Measurements from ENCODE around the gene TRANK1.
"Not testable (repeated sequence)": the region's sequence is repeated elsewhere in the genome, so short reads cannot be mapped to it uniquely, and the experiment has no call there.

Gene TRANK1

DNA sequence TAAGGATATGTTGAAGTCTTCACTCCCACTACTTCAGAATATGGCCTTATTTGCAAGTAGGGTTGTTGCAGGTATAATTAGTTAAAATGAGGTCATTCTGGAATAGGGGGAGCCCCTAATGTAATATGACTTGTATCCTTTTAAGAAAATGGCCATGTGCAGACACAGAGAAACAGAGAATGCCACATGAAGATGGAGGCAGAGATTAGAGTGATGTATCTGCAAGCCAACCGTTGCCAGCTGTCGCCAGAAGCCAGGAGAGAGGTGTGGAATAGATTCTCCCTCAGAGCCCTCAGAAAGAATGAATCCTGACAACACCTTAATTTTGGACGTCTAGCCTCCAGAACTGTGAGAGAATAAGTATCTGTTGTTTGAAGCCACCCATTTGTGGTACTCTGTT is 11.3 kb upstream of the TRANK1 start:
- no peak for DNase-seq

DNA sequence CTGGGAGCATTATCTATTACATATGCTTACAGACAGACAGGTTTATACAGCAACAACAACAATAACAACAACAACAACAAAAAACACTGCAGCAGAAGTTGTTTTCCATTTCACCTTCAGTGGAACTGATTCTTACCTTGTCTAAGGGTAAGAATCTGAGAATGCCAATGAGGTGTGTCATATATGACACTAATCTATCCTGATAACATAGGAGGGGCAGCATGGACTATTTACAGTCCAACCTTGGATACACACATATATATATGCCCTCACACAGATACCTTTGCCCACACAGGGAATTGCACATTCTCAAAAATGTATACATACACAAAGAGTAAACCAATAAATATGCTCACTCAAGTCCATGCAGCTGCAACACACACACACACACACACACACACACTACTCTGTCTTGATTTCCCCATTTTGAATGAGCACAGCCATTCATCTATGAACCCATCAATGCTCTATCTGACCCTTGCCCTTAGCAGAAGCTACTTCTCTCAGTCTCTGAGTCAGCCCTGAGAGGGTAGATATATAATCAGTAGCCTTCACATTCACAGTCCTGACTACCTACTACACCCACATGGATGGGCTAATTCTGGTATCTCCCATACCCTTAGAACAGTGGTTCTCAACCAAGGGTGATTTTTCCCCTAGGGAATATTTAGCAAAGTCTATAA is 9.7 kb upstream of the TRANK1 start:
- no peak for DNase-seq

DNA sequence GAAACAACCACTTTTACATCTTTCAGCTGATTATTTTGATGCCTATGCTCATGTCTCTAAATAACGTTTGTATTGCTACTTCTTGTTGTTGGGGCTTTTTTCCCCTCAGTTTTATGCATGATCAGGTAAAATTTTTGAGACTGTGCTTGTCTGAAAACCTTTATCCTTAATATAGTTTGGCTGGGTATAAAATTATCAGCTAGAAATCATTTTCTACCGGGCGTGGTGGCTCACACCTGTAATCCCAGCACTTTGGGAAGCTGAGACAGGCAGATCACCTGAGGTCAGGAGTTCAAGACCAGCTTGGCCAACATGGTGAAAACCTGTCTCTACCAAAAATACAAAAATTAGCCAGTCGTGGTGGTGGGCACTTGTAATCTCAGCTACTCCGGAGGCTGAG is 3.0 kb upstream of the TRANK1 start:
- DNase-seq, result not testable (repeated sequence)

DNA sequence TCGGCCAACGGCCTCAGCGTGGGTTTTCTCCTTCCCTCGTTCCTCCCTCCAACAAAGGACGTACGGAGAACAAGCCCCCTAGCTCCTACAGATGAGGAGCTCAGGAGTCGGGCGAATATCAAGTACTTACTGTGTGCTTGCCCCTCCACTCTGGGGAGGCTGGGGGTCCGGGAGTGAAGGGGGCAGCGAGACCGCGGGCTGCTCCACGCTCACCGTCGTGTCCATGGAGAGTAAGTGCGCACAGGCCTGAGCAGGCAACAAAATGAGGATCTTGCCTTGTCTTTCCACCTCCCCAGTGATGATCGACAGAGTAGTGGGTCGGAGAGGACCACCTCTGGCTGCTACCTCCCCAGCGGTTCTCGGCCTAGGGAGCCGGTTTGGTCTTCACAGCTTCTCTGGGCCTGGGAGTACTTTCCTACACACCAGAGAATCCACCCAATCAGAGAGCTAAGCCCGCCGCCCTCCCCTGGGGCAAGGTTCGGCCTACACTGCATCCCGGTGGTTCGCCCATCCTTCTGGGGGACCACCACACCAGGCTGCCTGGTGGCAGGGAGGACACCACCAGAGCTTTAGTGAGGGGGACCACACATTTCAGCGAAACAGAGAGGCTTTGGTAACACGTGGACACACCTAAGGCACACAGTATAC is 603 bp upstream of the TRANK1 start:
- no peak for DNase-seq

DNA sequence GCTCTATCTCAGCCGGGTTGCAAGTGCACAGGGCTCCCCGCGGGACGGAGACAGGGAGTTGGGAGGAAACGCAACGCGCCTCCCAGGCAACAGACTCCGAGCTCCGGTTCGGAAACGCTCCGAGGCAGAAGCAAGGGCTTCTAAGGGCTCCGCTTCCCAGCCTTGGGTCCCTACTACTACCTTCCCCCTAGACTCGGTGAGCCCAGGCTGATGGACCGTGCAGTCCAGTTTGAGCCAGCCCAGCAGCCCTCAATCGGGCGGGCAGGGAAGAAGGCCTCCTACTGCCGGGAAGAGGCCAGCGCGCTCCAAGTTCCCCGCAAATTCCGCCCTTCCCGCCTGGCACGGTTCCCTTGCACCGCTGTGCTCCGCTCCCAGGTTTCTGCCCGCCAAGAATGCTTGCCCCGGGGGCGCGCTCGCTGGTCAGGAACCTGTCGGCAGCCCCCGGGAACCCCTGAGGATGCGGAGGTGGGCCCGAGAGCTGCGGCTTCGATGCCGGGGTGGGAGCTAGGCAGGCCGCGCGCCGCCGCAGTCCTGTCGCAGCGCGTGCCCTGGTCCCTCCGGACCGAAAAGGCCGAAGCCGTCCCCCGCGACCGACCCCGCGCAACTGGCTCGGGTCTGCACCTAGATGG is 728 bp downstream of the TRANK1 start:
- DNase-seq, result peak; percentile 83

DNA sequence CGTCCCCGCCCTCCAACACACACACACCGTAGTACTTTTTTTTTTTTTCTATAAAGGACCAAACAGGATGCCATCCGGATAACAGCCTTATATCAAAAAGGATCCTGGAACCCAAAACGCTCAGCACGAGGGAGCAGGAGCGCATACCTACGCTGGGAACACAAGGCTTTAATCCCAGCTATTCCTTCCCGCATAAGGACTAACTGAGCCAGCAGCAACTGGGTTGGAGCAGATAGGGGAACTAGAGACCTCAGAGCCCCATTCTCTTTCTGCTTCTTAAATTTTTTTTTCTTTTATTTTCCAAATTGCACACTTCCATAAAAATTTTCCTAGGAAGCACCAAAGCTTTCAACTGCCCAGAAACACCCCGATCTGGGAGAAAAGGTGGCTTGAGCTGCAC is 1.3 kb downstream of the TRANK1 start:
- DNase-seq, result no peak

DNA sequence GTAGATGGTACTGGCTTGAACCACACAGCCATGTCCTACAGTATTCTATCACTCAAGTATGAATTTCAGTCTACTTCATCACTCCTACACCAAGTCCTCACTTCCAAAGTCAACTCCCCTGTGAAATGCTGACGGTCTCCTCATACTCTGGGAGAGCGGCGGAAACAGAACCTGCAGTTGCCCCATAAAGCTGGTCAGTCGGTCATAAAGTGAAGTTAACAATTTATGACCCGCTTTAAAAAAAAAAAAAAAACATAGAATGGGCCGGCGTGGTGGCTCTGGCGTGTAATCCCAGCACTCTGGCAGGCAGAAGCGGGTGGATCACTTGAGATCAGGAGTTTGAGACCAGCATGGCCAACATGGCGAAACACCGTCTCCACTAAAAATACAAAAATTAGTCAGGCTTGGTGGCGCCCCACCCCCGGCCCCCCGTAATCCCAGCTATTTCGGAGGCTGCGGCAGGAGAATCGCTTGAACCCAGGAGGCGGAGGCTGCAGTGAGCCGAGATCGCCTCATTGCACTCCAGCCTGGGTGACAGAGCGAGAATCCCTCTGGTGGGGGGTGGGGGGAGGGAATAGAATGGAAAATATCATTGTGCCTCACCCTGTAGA is 2.1 kb downstream of the TRANK1 start:
- no peak for DNase-seq

DNA sequence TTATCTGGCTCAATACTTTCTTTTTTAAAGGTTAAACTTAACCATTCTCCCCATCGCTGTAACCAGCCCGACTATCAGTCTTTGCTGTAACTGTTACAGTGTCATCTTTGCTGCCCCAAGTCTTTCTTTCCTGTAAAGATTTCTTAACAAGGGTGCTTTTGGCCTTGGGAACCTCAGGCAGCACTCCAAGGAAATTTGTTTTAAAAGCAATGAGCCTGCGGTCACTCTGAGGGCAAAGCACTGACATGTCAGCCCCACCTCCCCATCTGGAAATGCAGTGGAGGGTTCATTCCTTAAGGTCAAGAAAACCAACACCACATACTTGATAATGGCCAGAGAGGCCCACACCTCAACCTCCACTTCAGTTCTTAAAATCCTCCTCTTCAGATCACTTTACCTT is 3.2 kb downstream of the TRANK1 start:
- no peak for DNase-seq

DNA sequence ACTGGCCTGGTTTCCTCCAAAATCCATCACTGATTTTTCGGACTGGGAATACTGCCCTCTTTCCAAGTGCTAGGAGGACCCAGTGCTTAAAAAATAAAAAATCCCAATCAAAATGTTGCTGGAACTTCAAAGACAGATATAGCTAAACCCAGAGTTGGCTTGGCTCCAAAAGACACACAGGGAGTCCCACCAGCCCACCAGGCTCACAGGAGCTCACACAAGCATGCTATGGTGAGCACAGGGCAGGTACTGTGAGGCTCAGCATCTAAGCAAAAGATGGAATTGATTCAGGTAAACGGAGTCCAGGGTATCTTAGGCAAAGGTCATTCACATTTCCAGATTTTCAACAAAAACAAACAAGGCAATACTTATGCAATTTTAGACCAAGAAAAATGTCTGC is 3.7 kb downstream of the TRANK1 start:
- no peak for DNase-seq

DNA sequence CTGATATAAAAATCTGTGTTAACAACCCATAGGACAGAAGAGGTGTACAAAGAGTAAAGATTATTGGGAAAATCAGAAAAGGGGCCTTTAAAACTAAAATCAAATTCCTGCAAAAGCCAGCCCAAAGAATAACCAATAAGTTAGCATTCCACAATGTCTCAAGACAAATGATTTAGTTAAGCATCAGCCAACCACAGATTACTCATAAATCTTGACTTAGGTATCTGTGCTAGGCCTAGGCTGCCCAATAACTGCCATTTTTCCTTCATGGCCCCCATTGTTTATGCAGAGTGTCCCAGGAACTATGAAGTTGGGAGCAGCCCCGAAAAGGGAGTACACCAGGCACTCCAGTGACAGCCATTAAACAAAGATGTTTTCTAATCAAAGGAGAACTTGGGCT is 7.4 kb downstream of the TRANK1 start:
- DNase-seq, result no peak

DNA sequence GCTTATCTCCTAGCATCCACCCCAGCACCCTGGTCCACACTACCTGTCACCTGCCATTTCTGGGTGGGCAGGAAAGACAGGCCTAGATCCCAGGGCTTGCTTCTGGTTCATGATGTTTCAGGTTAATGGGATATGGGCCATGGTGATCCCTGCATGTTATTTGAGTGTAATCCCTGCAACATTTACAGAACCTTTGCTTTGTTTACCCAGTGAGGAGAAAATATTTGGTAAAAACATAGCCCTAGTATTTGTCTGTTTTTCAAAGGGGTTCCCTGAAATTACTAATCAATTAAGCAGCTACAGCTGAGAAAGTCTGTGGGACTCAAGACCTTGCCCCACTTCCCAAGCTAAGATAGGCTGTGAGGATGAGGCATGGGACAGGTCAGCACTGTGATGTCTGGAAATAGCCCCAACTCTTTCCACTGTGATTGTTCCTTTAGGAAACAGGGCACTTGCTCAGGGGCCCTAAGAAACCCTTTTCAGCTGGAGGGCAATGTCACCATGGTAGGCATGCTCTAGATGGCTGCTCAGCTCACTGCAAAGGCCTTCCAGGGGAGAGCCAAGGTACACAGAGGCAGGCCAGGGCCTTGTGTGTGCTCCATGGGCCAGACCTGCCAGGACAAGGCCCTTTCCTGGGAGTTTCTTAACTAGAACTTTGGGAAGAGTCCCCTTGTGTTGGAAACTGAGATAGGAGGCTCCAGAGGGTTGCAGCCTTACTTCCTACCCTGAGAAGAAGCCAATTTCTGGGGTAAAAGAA is 11.1 kb downstream of the TRANK1 start:
- DNase-seq, result no peak

DNA sequence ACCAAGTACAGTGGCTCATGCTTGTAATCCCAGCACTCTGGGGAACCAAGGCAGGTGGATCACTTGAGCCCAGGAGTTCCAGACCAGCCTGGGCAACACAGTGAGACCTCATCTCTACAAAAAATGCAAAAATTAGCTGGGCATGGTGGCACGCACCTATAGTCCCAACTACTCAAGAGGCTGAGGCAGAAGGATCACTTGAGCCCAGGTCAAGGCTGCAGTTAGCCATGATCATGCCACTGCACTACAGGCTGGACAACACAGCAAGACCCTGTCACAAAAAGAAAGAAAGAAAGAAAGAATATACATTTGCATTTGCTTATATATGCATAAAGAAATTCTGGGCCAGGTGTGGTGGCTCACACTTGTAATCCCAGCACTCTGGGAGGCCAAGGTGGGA is 13.4 kb downstream of the TRANK1 start:
- DNase-seq, result not testable (repeated sequence)

DNA sequence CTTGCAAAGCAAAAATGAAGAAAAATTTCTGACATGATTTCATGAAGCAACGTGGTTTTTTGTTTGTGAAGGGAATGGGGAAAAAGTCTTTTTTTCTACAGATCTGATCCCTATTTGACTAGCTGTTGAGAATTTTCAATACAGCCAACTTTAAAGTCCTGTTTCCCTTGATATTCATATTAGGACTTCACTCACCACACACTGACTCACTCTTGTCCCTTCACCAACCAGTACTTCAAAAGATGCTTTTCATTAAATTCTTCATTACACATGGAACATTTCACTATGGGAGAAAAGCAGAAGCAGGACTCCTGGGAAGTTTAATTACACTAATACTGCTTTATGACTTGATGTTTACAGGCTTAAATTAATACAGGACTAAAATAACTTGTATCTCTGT is 16.6 kb downstream of the TRANK1 start:
- DNase-seq, result no peak

DNA sequence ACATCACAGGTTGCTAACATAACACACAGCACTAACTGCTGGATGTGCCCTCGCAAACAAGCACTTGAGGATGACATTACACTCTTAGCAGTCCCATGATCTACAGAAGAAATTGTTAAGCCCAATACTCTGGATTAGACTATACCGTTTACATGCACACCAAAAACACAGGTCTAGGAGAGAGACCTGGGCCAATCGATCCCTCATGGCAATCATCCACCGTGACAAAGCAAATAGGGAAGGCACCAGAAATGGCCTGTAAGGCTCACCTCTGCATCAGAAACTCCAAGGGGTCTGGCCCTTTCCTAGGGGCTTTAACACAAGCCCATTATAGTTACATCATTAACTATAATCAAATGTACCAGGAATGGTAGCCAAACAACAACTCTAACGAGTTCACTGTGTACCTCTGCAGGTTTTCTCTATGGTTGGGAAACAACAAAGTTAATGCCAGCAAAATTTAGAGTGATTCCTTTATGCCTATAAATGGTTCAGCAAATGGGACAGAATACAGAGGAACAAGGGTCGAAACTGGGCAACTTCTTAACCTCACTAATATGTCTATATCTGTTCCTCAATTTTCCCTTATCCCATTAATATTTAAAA is 18.5 kb downstream of the TRANK1 start:
- no peak for DNase-seq

DNA sequence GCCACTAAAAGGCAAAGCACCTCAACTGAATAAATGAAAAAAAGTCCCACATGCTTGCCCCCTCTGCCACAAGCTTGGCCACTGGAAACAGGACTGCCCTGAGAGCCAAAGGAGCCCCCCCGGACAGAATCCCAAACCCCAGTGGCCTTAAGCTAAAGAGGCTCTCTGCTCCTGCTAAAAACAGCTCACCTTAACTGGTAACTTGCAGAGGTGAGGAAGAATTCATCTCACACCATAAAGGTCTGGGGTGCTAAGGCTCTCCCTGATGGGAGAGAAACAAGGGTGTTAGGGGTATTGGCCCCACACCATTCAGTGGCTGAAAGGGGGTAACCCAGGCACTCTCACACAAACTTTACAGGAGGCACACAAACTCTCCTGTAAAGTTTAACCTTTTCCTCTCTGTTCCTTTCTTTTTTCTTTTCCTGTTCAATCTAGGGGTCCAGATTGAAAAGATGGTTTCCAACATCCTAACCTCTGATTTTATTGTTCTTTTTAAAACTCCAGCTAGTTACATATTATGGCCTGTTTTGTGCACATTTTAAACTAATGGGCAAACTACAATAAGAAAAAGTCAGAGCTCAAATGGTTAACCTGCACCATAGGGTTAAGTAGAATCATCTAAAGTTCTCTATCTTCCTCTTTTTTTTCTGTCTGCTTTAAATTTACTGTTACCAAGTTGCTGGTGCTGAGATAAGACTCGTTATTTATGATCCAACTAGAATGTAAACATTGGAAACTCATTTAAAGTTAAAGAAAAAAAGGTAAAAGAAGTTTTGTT is 19.9 kb downstream of the TRANK1 start:
- no peak for DNase-seq

DNA sequence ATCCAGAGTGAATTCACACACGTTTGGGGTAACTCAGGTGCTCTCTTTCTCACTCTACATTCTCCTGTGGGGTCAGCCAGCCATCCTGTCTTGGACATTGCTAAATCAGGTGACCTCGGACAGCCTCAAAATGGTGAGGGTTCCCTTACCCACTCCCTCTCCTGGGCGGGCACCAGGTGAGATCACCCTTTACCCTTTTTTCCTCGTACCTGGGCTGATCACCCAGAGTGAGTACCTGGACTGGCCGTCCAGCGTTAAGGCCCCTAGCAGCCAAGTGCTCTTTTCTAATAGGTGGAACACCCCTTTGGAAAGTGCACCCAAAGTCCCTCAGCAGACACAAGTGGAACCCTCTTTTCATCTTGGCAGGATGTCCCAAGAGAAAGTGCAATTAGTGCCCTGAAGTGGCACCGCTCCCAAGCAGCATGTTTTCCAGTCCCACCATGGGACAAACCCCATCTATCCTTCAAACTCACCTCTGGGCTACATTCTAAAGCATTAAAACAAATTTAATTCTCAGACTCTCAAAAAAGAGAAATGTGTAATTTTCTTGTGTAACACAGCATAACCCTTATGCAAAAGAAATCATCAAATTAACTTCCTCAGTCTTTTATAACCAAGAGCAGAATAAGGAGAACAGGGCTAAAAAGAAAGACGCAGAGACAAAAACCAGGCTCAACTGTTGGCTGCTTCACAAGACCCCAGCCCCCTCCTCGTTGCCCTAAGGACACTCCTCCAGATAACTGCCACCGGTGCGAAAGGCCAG is 20.7 kb downstream of the TRANK1 start:
- DNase-seq, result no peak

DNA sequence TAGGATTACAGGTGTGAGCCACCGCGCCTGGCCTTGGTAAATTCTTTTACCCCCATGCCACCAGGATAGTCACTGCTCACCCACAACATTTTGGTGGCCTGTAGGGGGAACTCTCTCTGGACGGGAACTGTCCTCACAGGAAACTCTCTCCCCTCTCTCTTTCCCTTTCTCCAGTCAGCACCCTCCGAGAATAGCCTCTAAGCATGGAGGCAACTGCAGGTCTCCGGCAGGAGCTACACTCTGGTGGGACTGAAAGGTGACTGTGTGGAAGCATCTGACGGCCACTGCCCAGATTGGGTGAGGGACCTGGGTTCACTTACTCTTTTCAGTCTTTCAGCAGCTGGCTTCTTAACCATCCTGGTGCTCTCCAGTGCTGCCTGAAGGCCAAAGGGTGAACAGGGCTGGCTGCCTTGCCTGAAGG is 21.3 kb downstream of the TRANK1 start:
- no peak for DNase-seq

DNA sequence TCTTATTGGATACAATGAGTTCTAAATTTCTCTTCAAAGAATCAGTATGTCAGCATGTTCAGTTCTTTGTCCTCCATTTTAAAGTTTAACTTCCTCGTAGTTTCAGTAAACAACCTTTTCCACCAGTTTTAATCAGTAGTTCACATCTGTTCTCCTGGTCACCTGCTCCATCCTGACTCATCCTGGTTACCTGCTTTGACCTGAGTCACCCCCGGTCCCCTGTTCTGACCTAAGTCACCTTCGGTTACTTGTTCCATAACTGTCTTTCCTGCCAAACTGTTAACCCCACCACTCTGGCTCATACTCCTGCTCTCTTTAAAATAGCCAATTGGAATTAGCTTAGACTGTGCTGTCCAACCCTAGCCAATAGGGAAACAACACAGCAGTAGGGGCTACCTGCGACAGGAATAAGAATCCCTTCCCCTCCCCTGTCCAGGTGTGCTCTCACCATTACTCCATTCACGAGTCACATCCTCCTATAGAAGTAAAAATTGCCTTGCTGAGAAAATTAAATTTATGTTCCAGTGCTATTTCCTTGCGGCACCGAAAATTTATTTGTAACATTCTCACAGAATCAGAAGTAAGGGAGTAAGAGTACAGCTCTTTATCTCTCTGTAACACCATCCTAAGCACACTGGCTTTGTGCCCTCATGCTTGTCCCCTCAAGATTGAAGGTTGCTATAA is 23.8 kb downstream of the TRANK1 start:
- no peak for DNase-seq

DNA sequence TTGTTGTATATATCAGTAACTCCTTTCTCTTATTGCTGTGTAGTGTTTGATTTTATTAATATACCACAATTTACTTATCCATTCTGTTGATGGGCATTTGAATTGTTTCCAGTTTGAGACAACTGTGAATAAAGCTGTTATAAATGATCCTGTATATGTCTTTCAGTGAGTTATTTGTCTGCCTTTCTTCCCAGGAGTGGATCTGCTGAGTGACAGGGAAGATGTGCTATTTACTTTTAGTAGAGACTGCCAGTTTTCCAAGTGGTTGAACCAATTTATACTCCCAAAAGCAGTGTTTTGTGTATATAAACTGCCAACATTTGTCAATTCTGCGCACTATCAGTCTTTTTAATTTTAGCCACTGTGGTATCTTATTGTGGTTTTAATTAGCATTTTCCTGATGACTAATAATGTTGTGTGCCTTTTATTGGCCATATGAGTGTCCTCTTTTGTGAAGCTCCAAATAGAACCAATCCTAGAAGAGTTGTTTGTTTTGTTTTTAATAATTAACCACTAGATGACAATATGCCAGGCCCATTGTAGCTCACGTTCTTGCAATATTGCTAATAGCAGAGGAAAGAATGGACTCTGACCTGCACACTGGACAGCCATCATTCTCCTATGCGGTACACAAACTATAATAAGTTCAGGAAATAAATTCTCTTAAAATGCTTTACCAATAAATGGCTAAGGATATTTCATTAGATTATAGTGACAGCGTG is 25.3 kb downstream of the TRANK1 start:
- no peak for DNase-seq

DNA sequence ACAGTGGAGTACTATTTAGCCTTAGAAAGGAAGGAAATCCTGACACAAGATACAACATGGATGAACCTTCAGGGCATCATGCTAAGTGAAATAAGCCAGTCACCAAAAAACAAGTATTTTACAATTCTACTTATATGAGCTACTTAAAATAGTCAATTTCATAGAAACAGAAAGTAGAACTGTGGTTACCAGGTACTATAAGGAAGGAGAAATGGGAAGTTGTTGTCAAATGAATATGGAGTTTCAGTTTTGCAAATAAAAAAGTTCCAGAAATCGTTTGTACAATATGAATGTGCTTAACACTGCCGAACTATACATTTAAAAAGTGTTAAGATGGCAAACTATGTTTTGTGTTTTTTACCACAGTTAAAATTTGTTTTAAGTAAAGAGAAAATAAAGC is 26.8 kb downstream of the TRANK1 start:
- no peak for DNase-seq

All from left hindlimb (tissue), 1 donor.